Non-pigmented ciliary epithelial cell (primary cell): Measurements from ENCODE around the gene SERPINF2.
A peak's percentile ranks its signal among the peaks of the same experiment; 100 is the strongest.
"Not testable (repeated sequence)": the region's sequence is repeated elsewhere in the genome, so short reads cannot be mapped to it uniquely, and the experiment has no call there.

ENCODE experiments used
- DNase-seq: peaks from one replicate; pipeline ENCODE4 v3.0.0-alpha.2; 2010; ENCODE audit warnings: low read depth

SERPINF2 gene

DNA sequence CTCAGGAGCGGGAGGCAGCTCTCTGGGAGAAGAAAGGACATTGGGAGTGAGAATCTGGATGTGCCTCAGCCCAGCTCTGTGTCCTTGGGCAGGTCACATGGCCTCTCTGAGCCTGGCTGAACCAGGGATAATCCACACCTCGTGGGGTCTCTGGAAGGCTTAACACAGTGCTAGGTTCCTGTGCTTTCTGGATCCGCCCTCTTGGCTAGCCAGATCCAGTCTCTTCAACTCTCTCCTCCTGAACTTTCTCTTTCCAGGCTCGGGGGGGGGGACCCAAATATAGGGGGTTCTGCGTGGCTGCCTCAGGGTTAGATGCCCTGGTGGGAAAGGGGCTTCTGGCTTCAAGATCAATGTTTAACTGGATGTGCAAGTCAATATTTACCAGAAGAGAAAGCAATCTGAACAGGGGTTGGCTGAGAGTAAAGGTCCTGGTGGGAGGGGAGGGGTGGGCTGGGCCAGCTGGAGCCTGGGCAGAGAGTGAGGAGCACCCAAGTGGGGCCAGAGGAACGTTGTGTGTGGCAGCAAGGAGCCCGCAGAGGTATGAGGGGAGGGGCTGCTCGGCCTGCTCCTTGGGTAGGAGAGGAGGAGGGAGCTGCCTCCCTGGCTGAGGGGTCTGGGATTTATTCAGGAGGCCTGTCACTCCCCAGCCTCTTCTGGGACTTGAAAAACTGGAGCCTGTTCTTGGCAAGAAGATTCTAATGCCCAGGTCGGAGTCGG is at the start of gene SERPINF2:
SERPINF2 (plus strand) TSS at position 501 of the 717 bp plus-strand sequence. CDS start 2,125 bp downstream, outside the sequence.
- no peak for DNase-seq

- DNase-seq: no peak
Measured at GRCh38 chr17:1693339-1693738, 49.3 kb upstream of the SERPINF2 start.

DNA sequence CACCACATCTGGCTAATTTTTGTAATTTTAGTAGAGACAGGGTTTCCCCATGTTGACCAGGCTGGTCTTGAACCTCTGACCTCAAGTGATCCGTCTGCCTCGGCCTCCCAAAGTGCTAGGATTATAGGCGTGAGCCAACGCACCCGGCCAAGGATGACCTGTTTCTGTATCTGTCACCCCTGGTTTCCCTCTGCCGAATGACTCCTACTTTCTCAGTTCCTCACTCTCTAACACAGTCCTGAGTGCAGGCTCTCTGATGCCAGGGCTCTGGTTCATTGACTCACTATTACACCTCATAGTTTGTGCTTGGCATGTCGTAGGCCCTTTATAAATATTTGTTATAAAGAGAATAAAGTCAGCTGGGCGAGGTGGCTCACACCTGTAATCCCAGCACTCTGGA is 47.3 kb upstream of the SERPINF2 start:
- DNase-seq: no peak

GRCh38 chr17:1697681-1698080 is 45.0 kb upstream of the SERPINF2 start:
- no peak for DNase-seq

- DNase-seq: not testable (repeated sequence)
Measured at GRCh38 chr17:1699891-1700290, 42.8 kb upstream of the SERPINF2 start.

DNA sequence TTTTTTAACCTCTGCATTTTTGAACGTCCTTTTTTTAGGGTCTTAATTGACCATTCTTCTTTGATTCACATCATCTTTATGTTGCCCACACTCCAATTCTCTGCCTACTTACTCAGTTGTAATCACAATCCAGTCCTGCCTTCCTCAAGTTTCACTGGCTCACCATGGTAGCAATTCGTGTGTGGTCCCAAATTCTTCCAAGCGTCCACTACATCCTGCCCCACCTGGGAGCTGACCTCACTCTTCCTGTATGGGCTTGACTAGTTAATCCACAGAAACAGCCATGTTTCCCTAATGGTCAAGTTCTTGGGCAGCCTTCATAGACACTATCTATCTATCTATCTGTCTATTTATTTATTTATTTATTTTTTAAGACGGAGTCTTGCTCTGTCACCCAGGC is 39.6 kb upstream of the SERPINF2 start:
- no peak for DNase-seq

DNA sequence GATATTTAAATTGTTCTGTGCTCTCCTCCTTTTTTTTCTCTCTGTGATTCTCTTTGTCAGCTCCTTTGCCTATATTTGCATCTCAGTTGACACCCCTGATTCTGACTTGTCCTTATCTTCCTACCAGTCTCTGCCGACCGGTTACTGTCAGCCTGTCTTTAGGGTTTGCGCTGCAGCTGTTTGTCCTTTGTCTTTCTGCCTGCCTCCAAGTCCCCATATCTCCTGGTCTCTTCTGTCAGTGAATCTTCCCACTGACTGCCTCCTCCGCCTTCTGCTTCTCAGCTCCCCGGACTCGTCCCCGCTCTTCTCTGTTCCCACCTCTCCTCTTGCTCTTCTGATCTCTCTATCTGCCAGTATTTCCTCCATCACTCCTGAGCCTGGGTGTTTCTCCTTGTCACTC is 37.7 kb upstream of the SERPINF2 start:
- DNase-seq: no peak

GRCh38 chr17:1707107-1707506 is 35.6 kb upstream of the SERPINF2 start:
- DNase-seq: no peak

DNA sequence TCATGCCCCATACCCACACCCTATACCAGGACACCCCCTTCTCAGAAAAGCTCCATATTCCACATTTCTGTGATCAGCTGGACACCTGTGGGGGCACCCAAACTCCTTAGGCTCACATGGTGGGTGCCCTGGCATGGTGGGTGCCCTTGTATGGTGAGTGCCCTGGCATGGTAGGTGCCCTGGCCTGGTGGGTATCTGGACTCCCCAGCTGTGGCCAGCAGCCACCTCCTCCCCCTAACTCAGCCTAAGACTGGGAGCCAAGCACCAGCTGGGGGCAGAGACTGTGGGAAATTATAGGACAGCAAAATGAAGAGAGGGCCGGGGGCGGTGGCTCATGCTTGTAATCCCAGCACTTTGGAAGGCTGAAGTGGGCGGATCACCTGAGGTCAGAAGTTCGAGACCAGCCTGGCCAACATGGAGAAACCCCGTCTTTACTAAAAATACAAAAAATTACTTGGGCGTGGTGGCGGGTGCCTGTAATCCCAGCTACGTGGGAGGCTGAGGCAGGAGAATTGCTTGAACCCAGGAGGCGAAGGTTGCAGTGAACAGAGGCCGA is 33.8 kb upstream of the SERPINF2 start:
- DNase-seq: not testable (repeated sequence)

- no peak for DNase-seq
Measured at GRCh38 chr17:1709403-1709951, 33.2 kb upstream of the SERPINF2 start.

- no peak for DNase-seq
Measured at GRCh38 chr17:1709971-1710806, 32.5 kb upstream of the SERPINF2 start, which contains the start of gene TLCD2. TSS of gene TLCD2 (minus strand) at chr17:1710377. CDS start at chr17:1710242, 135 bp downstream.

- no peak for DNase-seq
Measured at GRCh38 chr17:1710807-1711553, 31.7 kb upstream of the SERPINF2 start.

- no peak for DNase-seq
Measured at GRCh38 chr17:1711804-1712203, 30.9 kb upstream of the SERPINF2 start.

- DNase-seq: no peak
Measured at GRCh38 chr17:1712271-1712670, 30.4 kb upstream of the SERPINF2 start.

DNA sequence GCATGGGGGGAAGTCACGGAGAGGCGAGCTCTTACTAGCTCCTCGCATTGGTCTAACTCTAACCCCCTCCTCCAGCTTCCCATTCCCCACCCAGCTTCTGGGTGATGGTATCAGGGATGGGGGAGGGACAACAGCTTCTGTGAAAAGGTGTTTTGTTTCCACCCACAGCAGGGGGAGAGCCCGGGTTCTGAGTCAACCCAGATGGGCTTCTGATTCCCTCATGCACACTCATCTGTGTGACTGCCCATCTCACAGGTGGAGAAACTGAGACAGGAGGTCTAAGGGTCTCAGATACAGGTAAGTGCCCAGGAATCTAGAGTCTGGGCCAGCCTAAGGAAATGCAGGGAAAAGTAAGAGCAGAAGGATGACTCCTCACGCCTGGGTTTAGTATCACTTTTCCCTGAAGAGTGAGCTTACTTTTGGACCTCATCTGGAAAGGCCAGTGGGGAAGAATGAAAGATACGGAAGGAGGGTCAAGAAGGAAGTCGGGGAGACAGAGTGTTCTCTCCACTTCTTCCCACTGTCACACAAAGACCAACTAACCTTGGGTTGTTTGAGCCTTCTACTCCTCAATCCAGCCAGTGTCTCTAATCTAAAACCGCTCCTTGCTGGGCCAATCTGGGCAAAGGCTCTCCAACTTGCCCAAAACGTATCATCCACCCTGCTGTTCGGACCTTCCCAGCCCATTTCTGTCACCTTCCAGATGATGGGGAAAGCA is 29.4 kb upstream of the SERPINF2 start:
- no peak for DNase-seq

DNA sequence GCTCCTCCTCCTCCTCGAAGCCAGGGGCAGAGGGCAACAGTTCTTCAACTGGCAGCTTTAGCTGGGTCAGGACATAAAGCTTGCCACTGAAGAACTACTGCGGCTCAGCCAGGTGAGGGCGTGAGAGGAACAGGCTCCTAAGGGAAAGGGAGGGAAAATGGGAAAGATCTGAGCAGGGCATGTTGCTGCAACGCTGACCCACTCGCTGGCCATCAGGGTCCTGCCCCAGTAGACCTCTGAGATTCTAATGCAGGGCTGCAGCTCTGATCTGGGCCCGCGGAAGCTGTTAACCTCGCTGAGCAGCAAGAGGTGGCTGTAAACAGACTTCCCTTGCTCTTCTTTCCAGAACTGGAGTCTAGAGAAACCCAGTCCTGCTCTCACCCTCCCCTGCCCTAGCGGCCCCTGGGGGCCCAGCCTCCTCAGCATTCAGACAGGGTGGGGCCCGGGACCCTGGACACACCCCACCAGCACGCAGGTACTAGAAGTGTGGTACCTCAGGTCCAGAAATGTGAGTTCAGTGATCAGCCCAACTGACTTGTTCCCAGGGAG is 28.7 kb upstream of the SERPINF2 start:
- no peak for DNase-seq

DNA sequence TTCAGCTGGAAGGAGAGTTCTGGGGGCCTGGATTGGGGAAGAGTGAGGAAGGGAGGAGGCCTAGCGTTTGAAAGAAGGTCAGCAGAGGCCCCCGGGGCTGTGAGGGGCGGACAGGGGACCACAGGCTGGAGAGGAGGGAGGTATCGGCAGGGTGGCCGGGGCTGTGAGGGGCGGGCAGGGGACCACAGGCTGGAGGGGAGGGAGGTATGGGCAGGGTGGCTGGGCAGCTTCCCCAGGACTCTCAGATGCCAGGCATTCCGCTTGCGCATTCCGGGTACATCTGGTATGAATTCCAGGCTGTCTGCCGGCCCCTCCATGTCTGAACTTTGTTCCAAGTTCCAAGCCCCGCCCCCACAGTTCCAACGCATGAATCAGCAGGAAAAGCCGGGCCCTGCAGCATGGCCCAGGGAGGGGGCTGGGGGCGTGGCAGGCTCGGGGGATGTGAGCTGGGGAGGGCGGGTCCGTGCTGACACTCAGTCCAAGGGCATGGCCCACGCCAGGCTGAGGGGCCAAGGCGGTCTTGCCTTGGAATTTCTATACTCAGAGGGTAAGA is 28.2 kb upstream of the SERPINF2 start:
- DNase-seq: peak; percentile 89

DNA sequence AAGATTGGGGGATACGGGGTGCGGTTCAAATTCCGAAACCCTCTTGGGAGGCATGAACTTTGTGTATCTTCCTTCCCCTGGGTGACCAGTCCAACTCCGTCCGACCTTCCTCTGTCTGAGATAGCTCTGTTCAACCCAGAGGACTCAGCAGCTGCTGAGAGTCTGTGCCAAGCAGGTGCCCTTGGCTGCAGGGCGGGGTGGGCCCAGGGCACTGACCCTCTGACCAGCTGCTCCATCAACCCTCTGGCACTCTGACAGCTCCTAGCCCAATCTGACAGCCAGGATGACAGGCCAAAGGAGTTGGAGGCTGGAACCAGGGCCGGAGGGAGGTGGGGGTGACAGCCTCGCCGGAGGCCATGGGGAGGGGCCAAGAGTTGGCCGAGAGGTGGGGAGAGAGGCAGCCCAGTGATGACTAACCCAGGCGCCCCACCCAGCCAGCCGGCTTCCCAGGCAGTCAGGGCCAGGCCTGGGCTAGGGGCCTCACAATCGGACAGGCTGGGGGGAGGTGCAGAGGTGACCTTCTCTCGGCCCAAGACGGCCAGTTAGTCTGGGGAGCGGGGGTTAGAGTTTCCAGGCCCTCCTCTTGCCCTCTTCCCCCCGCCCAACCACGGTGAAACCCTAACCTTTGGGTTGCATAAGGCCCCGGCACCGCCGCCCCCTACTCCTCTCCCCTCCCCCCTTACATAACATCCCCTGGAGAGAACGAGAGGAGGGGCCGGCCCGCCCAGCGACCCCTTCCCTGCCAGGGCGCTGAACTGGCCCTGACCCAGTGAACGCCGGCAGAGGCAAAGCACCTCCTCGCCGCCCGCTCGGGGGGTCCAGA is 27.5 kb upstream of the SERPINF2 start:
- DNase-seq: no peak

DNA sequence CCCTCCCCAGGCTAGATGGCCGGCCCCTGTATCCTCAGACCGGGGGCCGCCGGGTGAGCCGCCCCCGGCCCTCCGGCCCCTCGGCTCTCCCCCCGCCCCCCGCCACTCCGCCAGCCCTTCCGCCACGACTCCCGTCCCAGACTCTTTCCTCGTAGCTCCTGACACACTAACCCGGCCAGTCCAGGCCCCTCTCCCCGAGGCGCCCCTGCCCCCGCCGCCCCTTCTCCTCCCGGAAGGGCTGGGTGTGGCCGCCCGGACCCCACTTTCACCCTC is 26.9 kb upstream of the SERPINF2 start:
- no peak for DNase-seq
